Activated CD8-positive, alpha-beta memory T cell treated with anti-CD3 and anti-CD28 coated beads, Interleukin-2, amount 10 ng/mL, durations not matched to agents 7 days and 5 days (primary cell): ENCODE results near the gene MCC. TPM values are rescaled to one million over a fixed set of nuclear protein-coding genes. Genes with fewer than 3 reads are reported as not detected.

Experiments used
- ATAC-seq: fragments of 150-1000 bp; cut with Tn5 transposase; one replicate; pipeline ENCODE4 v1.10.0; 2021; ENCODE audit warnings: moderate library complexity
- CTCF ChIA-PET: fragments of 350-600 bp; sonication (Branson Sonifier 250); formaldehyde crosslinking; loops from one replicate; lab custom pipeline; 2021; ENCODE audit warnings: antibody characterized with exemption; lab: Charles Lee
- DNase-seq: peaks from one replicate; pipeline ENCODE4 v3.0.0-alpha.2; 2020
- H3K27ac Mint-ChIP-seq: one replicate; pipeline ENCODE4 v1.8.0; 2021; ENCODE audit warnings: mild to moderate bottlenecking, mixed read lengths
- H3K27me3 Mint-ChIP-seq: one replicate; pipeline ENCODE4 v1.8.0; 2021; ENCODE audit warnings: mixed read lengths
- H3K36me3 Mint-ChIP-seq: one replicate; pipeline ENCODE4 v1.8.0; 2021; ENCODE audit warnings: mild to moderate bottlenecking, mixed read lengths
- H3K4me1 Mint-ChIP-seq: one replicate; pipeline ENCODE4 v1.8.0; 2021; ENCODE audit warnings: mixed read lengths
- H3K4me3 Mint-ChIP-seq: one replicate; pipeline ENCODE4 v1.8.0; 2021; ENCODE audit warnings: mild to moderate bottlenecking, moderate library complexity, mixed read lengths
- H3K9me3 Mint-ChIP-seq: one replicate; pipeline ENCODE4 v1.8.0; 2022; ENCODE audit warnings: low read depth, mixed read lengths
- total RNA-seq, 2 experiments: library from RNA; stranded (reverse); gene quantifications; one replicate each; pipeline ENCODE4 v1.2.3, GENCODE V29; 2021

Gene MCC
- total RNA-seq, 2 experiments from 2014 or later = 7.4 to 7.5 TPM

DNA sequence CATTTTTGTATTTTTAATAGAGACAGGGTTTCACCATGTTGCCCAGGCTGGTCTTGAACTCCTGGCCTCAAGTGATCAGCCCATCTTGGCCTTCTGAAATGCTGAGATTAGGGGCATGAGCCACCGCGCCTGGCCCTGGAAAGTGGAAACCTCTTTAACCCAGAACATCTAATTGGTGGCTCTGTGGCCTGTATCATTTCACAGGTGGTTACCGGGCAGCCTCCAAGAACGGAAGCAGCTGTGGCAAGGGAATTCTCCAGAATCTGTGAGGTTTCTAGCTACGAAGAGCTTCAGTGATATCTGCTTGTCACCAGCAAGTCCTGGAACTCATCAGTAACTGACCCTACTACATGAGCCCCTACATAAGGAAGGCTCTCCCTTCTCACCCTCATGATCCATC, 316.7 kb downstream of the MCC start:
- Mint-ChIP-seq H3K36me3 (no peaks in the 10 kb centered on the region), H3K9me3 (no peaks in the 10 kb centered on the region), H3K27me3 (peaks cover 29% of the 10 kb centered on the region), H3K4me1 (no peaks in the 10 kb centered on the region), H3K27ac (no peak overlapping the region), H3K4me3 (no peak overlapping the region)
- CTCF ChIA-PET = no interaction called here
- DNase-seq = no peak
- ATAC-seq = no peak

DNA sequence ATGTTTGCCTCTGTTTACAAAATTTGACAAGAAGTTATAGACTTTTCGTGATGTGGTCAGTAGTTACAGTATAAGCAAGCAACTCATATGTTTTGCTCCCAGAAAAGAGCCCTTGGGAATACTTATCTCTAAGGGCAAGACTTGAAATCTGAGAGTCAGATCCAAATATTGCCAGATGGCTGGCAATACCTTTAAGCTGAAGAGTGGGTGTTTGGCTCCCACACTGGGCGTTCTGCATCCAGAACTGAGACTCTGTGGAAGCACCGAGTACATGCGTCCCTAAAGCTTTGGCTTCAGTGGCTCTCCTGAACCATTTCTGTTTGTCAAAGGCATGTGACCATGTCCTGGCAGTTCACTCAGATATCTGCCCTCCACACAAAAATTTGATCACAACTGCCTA, 317.5 kb downstream of the MCC start:
- DNase-seq = no peak
- H3K4me1 Mint-ChIP-seq = no peaks in the 10 kb centered on the region
- H3K9me3 Mint-ChIP-seq = no peaks in the 10 kb centered on the region
- H3K36me3 Mint-ChIP-seq = no peaks in the 10 kb centered on the region
- CTCF ChIA-PET = no interaction called here
- no peak for ATAC-seq
- H3K27ac Mint-ChIP-seq = no peak overlapping the region
- H3K27me3 Mint-ChIP-seq = peaks cover 29% of the 10 kb centered on the region
- H3K4me3 Mint-ChIP-seq = no peak overlapping the region

DNA sequence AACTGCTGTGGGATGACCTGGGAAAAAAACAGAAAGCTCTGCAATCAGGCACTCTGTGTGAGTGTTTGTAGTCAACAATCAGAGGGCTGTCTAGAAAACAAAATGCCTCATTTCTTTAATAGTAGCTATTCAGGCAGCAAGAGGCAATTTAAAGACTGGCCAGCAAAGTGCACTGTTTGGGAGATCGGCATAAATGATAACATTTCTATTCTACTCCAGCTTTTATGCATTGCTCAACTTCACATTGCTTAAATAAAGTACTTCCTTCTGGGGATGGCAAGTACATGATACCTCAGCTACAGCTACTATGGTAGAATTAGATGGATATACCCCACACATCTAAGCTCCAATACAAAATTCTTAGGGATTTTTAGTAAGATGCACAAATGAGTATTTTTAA, 318.5 kb downstream of the MCC start:
- no peak for DNase-seq
- H3K9me3 Mint-ChIP-seq = no peaks in the 10 kb centered on the region
- peaks cover 26% of the 10 kb centered on the region for H3K27me3 Mint-ChIP-seq
- no peak overlapping the region for H3K4me3 Mint-ChIP-seq
- H3K4me1 Mint-ChIP-seq = no peaks in the 10 kb centered on the region
- H3K36me3 Mint-ChIP-seq = no peaks in the 10 kb centered on the region
- ATAC-seq = no peak
- CTCF ChIA-PET = no interaction called here
- H3K27ac Mint-ChIP-seq = no peak overlapping the region

DNA sequence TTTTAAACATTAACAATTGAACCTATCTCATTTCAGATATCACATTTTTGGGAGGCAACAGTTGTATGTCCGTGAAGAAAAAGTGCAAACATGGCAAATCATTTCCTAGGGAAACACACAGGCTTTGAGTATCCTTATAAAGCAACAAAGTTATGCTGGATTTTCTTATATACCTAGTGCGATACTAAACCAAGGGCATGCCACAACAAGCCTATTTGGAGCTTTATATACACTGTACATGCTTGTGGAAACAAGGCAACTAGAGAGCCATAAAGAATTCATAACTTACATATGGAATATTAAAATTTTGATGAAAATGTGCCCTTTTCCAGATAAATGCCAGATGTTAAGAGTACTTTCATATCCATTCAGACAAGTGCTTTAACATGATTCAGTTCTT, 320.3 kb downstream of the MCC start:
- Mint-ChIP-seq H3K36me3 (no peaks in the 10 kb centered on the region), H3K27me3 (peaks cover 20% of the 10 kb centered on the region), H3K4me1 (peaks cover 4% of the 10 kb centered on the region), H3K4me3 (no peak overlapping the region), H3K27ac (no peak overlapping the region), H3K9me3 (no peaks in the 10 kb centered on the region)
- DNase-seq (no peak), ATAC-seq (no peak)
- CTCF ChIA-PET = no interaction called here

DNA sequence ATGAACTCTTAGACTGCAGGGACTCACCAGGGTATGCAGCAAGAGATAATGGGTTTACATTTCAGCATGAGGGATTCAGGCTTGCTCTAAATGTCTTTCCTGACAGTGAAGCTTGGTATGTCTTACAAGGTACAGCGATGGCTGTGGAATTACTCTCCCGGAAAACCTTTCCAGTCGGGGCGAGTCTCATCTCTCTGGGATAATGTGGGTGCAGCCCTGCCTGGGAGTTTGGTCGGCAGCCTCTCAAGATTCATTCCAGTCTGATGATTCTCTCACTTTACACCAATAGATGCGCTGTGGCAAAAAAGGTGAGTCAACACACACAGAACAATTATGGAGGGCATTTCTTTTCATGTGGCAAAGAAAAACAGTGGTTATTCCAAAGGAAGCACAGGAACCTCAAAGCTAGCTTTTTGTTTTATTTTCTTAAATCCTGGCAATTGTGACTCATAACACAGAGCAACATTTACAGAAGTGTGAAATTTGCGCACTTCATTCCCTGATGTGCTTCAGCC, 321.3 kb downstream of the MCC start:
- ATAC-seq (no peak), DNase-seq (no peak)
- Mint-ChIP-seq H3K4me3 (no peak overlapping the region), H3K9me3 (no peaks in the 10 kb centered on the region), H3K27me3 (peaks cover 19% of the 10 kb centered on the region), H3K27ac (no peak overlapping the region), H3K4me1 (peaks cover 11% of the 10 kb centered on the region), H3K36me3 (no peaks in the 10 kb centered on the region)
- CTCF ChIA-PET = no interaction called here

DNA sequence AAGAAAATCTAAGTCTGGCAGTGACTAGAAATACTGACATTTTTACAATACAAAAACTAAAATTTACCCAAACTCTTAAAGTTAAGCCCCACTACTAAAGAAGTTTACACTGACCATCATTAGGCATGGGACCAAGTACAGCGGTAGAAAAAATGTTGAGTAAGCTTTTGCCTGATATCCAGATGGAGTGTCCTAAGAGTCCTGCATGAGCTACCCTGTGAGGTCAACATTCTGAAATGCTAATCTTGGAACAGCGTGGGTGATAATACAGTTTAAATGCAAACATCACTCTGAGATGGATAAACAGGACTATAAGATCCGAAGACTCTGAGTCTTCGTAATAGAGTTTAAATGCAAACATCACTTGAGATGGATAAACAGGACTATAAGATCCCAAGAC, 322.0 kb downstream of the MCC start:
- DNase-seq (no peak), ATAC-seq (no peak)
- no peaks in the 10 kb centered on the region for H3K9me3 Mint-ChIP-seq
- H3K27ac Mint-ChIP-seq = no peak overlapping the region
- peaks cover 11% of the 10 kb centered on the region for H3K4me1 Mint-ChIP-seq
- no peak overlapping the region for H3K4me3 Mint-ChIP-seq
- no peaks in the 10 kb centered on the region for H3K36me3 Mint-ChIP-seq
- H3K27me3 Mint-ChIP-seq = peaks cover 19% of the 10 kb centered on the region
- CTCF ChIA-PET = no interaction called here

DNA sequence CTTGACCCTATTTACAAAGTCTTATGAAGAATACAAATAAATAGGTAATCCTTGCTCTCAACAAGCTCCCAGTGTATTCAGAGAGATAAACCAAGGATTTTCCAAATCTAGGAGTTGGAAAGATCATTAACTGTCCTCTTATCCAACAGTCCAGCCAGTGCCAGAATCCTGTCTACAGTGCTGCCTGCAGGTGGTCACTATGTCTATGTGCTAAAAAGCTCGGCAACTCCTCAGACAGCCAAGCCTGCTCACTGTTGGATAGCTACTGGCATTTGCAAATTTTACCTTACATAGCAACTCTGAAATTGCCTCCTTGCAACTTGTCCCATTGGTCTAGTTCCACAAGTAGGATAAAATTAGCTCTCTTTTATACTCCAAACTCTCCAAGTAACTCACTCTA, 324.2 kb downstream of the MCC start:
- CTCF ChIA-PET = no interaction called here
- Mint-ChIP-seq H3K4me1 (peaks cover 11% of the 10 kb centered on the region), H3K9me3 (no peaks in the 10 kb centered on the region), H3K27ac (no peak overlapping the region), H3K36me3 (no peaks in the 10 kb centered on the region), H3K27me3 (peaks cover 6% of the 10 kb centered on the region), H3K4me3 (no peak overlapping the region)
- ATAC-seq (no peak), DNase-seq (no peak)

DNA sequence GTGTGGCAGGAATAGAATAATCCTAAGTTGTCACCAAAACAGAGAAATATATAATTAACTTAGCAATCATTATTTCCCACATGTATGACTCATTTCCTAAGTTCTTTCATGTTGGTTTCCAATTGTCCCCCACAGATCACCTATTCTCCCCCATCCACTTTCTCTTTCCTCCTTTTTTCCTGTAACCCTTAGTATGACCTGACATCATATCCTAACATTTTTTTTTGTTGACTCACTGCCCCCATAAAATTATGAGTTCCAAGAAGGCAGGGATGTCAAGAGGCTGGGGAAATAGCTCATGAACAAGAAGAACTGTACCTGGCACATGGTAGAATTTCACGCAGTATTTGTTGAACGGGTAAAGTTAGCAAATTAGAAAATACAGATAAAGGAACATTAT, 324.9 kb downstream of the MCC start:
- ATAC-seq = no peak
- no peaks in the 10 kb centered on the region for H3K9me3 Mint-ChIP-seq
- no peak overlapping the region for H3K4me3 Mint-ChIP-seq

DNA sequence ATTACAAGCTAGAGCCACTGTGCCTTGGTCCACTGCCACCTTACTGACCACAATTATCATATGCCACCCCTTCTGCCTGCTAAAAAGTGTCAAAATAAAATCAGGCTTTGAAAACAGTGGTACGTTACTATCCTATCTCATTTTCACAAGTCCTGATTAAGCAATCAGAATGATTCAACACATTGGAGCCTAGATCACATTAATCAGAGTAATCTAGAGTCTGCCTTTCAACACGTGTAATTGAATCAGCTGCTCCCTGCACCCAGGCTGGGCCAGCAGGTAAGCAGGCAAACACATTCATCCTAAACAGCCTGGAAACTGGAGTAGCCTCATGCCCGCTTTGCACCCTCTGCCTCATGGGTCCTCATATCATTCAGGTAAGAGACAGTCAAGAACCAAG, 325.5 kb downstream of the MCC start:
- H3K27ac Mint-ChIP-seq = no peak overlapping the region
- H3K36me3 Mint-ChIP-seq = no peaks in the 10 kb centered on the region
- peaks cover 4% of the 10 kb centered on the region for H3K27me3 Mint-ChIP-seq
- H3K9me3 Mint-ChIP-seq = no peaks in the 10 kb centered on the region
- H3K4me1 Mint-ChIP-seq = peaks cover 11% of the 10 kb centered on the region
- DNase-seq (no peak), ATAC-seq (no peak)
- CTCF ChIA-PET = no interaction called here
- no peak overlapping the region for H3K4me3 Mint-ChIP-seq

More for the DNA sequence above, 324.9 kb downstream of the MCC start:
- Mint-ChIP-seq H3K36me3 (no peaks in the 10 kb centered on the region), H3K27me3 (peaks cover 6% of the 10 kb centered on the region), H3K4me1 (peaks cover 11% of the 10 kb centered on the region), H3K27ac (no peak overlapping the region)
- no peak for DNase-seq
- CTCF ChIA-PET = no interaction called here

DNA sequence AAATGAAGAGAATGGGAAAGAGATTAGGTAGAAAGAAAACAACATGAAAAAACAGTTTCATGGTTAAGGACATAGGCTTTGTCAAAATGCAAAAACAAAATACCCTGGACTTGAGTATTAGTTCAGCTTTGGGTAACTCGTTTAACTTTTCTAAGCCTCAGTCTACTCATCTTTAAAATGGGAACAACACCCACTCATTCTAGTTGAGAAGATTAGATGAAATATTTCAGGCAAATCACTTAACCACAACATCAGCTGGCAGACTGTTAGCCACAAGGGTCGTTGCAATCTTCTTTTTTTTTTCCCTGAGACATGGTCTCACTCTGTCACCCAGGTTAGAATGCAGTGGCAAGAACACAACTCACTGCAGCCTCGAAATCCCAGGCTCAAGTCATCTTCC, 326.0 kb downstream of the MCC start:
- H3K36me3 Mint-ChIP-seq = no peaks in the 10 kb centered on the region
- CTCF ChIA-PET = no interaction called here
- DNase-seq (no peak), ATAC-seq (no peak)
- no peak overlapping the region for H3K27ac Mint-ChIP-seq
- H3K4me1 Mint-ChIP-seq = peaks cover 11% of the 10 kb centered on the region
- H3K27me3 Mint-ChIP-seq = peaks cover 2% of the 10 kb centered on the region
- H3K9me3 Mint-ChIP-seq = no peaks in the 10 kb centered on the region
- H3K4me3 Mint-ChIP-seq = no peak overlapping the region

DNA sequence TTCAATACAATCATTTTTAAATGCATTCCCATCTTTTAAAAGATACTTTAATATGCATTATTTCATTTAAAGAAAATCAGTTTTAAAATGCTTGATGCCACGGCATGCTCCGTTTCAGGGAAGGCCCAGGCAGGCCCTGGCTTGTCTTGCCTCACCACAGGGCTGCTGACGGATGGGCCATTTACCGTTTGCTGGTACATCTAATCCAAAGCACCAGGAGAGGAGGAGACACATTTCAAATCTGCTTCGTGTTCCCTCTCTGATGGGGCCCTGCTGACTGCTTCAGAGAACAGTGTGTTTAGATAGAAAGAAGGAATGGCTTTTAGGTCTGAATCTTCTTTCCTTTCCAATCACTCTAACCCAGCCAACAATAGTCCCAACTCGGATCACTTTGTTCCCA, 326.4 kb downstream of the MCC start:
- CTCF ChIA-PET = no interaction called here
- Mint-ChIP-seq H3K9me3 (no peaks in the 10 kb centered on the region), H3K36me3 (no peaks in the 10 kb centered on the region), H3K27me3 (peaks cover under 1% of the 10 kb centered on the region), H3K4me1 (peaks cover 11% of the 10 kb centered on the region), H3K4me3 (no peak overlapping the region), H3K27ac (no peak overlapping the region)
- DNase-seq (no peak), ATAC-seq (no peak)

DNA sequence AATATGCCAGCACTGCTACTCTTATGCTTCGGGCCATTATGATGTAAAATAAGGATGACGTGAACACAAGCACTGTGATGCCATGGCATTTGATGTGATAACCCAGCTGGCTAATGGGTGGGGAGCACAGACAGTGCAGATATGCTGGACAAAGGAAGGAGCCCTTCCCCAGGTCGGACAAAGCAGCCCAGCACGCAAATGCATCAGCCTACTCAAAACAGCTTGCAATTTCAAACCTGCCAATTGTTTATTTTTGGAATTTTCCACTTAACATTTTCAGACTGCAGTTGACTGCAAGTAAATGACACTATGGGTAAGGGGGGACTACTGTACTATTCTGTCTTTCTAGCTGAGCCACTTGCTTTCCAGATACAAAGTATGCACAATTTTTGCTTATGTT, 330.4 kb downstream of the MCC start:
- peaks cover 6% of the 10 kb centered on the region for H3K4me1 Mint-ChIP-seq
- no peaks in the 10 kb centered on the region for H3K9me3 Mint-ChIP-seq
- H3K27ac Mint-ChIP-seq = no peak overlapping the region
- H3K27me3 Mint-ChIP-seq = no peaks in the 10 kb centered on the region
- no peaks in the 10 kb centered on the region for H3K36me3 Mint-ChIP-seq
- DNase-seq (no peak), ATAC-seq (no peak)
- no peak overlapping the region for H3K4me3 Mint-ChIP-seq
- CTCF ChIA-PET = no interaction called here

DNA sequence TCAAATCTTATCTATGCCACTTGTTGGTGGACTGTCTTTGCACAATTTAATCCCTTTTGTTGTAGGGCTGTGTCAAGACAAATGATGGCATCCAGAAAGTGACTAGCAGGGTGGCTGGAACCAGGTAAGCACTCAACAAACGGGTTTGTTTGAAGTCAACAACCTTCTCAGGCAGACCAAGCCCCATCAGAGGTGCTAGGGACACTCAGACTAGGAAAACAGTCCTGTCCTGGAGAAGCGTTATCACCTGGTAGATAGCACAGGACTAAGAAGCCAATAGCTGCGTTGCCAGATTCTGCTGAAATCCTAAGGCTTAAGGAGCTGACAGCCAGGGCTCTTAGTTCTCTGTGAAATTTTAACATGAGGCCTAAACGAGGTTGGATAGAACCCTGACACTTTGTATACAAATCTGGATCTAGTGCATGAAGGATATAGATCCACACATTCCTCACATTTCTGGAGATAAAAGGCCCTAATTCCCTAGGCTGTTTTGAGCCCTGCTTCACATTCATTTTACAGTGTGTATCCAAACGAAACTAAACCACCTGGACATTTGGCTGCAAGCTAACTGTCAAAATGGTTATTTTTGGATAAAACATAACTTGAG, 331.9 kb downstream of the MCC start:
- H3K27me3 Mint-ChIP-seq = no peaks in the 10 kb centered on the region
- H3K4me3 Mint-ChIP-seq = no peak overlapping the region
- H3K4me1 Mint-ChIP-seq = no peaks in the 10 kb centered on the region
- no peaks in the 10 kb centered on the region for H3K9me3 Mint-ChIP-seq
- ATAC-seq (no peak), DNase-seq (no peak)
- CTCF ChIA-PET = no interaction called here
- no peak overlapping the region for H3K27ac Mint-ChIP-seq
- H3K36me3 Mint-ChIP-seq = no peaks in the 10 kb centered on the region

DNA sequence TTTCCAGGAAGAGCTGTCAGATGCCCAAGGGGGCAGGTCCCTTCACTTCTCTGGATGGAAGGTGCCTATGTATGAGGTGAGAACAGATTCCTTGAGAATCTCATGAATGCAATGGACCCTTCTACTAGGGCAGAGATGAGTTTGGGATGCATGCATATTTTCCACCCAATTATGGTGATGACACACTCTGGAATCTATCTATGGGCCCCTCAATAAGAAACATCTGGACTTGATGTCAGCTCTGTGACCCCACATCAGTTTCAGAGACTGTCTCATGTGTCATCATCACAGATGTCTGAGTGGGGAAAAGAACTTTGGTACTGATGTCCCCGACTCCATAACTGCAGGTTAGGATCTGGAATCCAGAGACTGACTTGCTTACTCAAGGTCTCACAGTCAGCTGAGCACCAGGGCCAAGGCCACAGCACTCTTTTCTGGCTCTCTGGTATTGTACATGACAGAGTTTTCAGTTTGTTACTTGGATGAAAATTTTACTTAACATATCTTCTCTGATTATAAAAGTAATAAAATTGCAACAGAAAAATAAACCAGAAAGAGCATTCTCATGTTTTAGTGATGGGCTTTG, 334.6 kb downstream of the MCC start:
- H3K27ac Mint-ChIP-seq = no peak overlapping the region
- no peak for ATAC-seq
- CTCF ChIA-PET = no interaction called here
- no peak for DNase-seq
- no peaks in the 10 kb centered on the region for H3K36me3 Mint-ChIP-seq
- peaks cover 2% of the 10 kb centered on the region for H3K27me3 Mint-ChIP-seq
- no peak overlapping the region for H3K4me3 Mint-ChIP-seq
- no peaks in the 10 kb centered on the region for H3K4me1 Mint-ChIP-seq
- no peaks in the 10 kb centered on the region for H3K9me3 Mint-ChIP-seq
